IMR-90 (cell line): Measurements from ENCODE around the gene KCNH6. TPM values are rescaled to one million over a fixed set of nuclear protein-coding genes. Genes with fewer than 3 reads are reported as not detected.

ENCODE experiments used
- ATAC-seq: fragments of 200-7000 bp; cut with Tn5 transposase; 2 replicates; pipeline ENCODE4 v1.9.1; 2020; ENCODE audit warnings: low read depth, mild to moderate bottlenecking, moderate library complexity
- BruUV-seq: library from RNA; stranded (reverse); fragments of 400-500 nt; replicated peaks from 2 replicates; lab custom pipeline; 2021; lab: Mats Ljungman, UMichigan
- CTCF ChIA-PET: fragments of 300-600 bp; formaldehyde crosslinking; extraction: SDS; loops from one replicate; lab custom pipeline; 2021; ENCODE audit warnings: antibody characterized with exemption; lab: Yijun Ruan, JAX
- POLR2A ChIA-PET: fragments of 300-600 bp; sonication (Branson Sonifier 250); formaldehyde crosslinking; loops from one replicate; lab custom pipeline; 2022; ENCODE audit warnings: antibody characterized with exemption; ENCODE audit not compliant: unreplicated experiment; lab: Charles Lee
- DNase-seq: peaks from one replicate; pipeline ENCODE4 v3.0.0; 2013
- H2AFZ ChIP-seq: replicated peaks from 2 replicates; pipeline ENCODE3; 2013; ENCODE audit warnings: low read length, mild to moderate bottlenecking; ENCODE audit not compliant: poor library complexity
- H2AK5ac ChIP-seq: 2 replicates; pipeline ENCODE4 v1.6.1; 2013; ENCODE audit warnings: low read depth, low read length, inconsistent platforms
- H2AK9ac ChIP-seq: replicated peaks from 2 replicates; pipeline ENCODE3; 2013; ENCODE audit warnings: mild to moderate bottlenecking, low read depth, low read length, moderate library complexity; ENCODE audit not compliant: poor library complexity
- H2BK120ac ChIP-seq: 2 replicates; pipeline ENCODE4 v1.6.1; 2013; ENCODE audit warnings: low read depth, low read length, inconsistent platforms
- H2BK15ac ChIP-seq: 3 replicates; pipeline ENCODE4 v1.6.1; 2013; ENCODE audit warnings: low read depth, low read length, inconsistent platforms
- H2BK20ac ChIP-seq: 2 replicates; pipeline ENCODE4 v1.6.1; 2013; ENCODE audit warnings: low read depth, mild to moderate bottlenecking, inconsistent platforms, low read length, moderate library complexity
- H2BK5ac ChIP-seq: 2 replicates; pipeline ENCODE4 v1.6.1; 2013; ENCODE audit warnings: mild to moderate bottlenecking, low read depth, low read length, inconsistent platforms; ENCODE audit not compliant: poor library complexity, severe bottlenecking
- H3K14ac ChIP-seq: replicated peaks from 2 replicates; pipeline ENCODE4 v1.6.1; 2013; ENCODE audit warnings: low read depth, low read length, inconsistent platforms
- H3K18ac ChIP-seq: 2 replicates; pipeline ENCODE4 v1.6.1; 2013; ENCODE audit warnings: low read depth, low read length, control low read depth
- H3K23ac ChIP-seq: 2 replicates; pipeline ENCODE4 v1.6.1; 2013; ENCODE audit warnings: low read depth, low read length, inconsistent platforms
- H3K27ac ChIP-seq: 2 replicates; pipeline ENCODE4 v1.5.1; 2013; ENCODE audit warnings: mild to moderate bottlenecking, control low read depth, low read length; ENCODE audit not compliant: insufficient read depth
- H3K27me3 ChIP-seq: 2 replicates; pipeline ENCODE4 v1.6.1; 2013; ENCODE audit warnings: low read length; ENCODE audit not compliant: control insufficient read depth, insufficient read depth
- H3K36me3 ChIP-seq: 2 replicates; pipeline ENCODE4 v1.6.1; 2013; ENCODE audit warnings: low read length, mixed read lengths; ENCODE audit not compliant: control insufficient read depth, insufficient read depth
- H3K4ac ChIP-seq: 2 replicates; pipeline ENCODE4 v1.6.1; 2013; ENCODE audit warnings: low read depth, low read length, inconsistent platforms
- H3K4me1 ChIP-seq: 2 replicates; pipeline ENCODE4 v1.6.1; 2013; ENCODE audit warnings: low read length, mixed read lengths; ENCODE audit not compliant: control insufficient read depth, insufficient read depth
- H3K4me2 ChIP-seq: 2 replicates; pipeline ENCODE4 v1.6.1; 2013; ENCODE audit warnings: low read depth, mild to moderate bottlenecking, control low read depth, low read length, moderate library complexity
- H3K4me3 ChIP-seq: 2 replicates; pipeline ENCODE4 v1.5.1; 2013; ENCODE audit warnings: low read depth, mild to moderate bottlenecking, control low read depth, low read length, moderate library complexity; ENCODE audit not compliant: insufficient read depth
- H3K56ac ChIP-seq: 2 replicates; pipeline ENCODE4 v1.6.1; 2013; ENCODE audit warnings: low read length, inconsistent platforms; ENCODE audit not compliant: insufficient read depth; ENCODE audit errors: extremely low read depth
- H3K79me1 ChIP-seq, 2 experiments: 2 replicates each; pipeline ENCODE4 v1.6.1; 2013; ENCODE audit warnings: low read length in 2 of 2, inconsistent platforms in 1 of 2, low read depth in 1 of 2
- H3K9ac ChIP-seq: 2 replicates; pipeline ENCODE4 v1.6.1; 2013; ENCODE audit warnings: low read depth, low read length, control low read depth
- H3K9me1 ChIP-seq: 2 replicates; pipeline ENCODE4 v1.6.1; 2013; ENCODE audit warnings: low read length, inconsistent platforms; ENCODE audit not compliant: insufficient read depth
- H3K9me3 ChIP-seq: 2 replicates; pipeline ENCODE4 v1.6.1; 2013; ENCODE audit warnings: low read length; ENCODE audit not compliant: control insufficient read depth, insufficient read depth
- H4K20me1 ChIP-seq: 2 replicates; pipeline ENCODE4 v1.6.1; 2013; ENCODE audit warnings: low read length, inconsistent platforms; ENCODE audit not compliant: insufficient read depth
- H4K5ac ChIP-seq: 2 replicates; pipeline ENCODE4 v1.6.1; 2013; ENCODE audit warnings: mild to moderate bottlenecking, low read depth, low read length, control low read depth
- H4K8ac ChIP-seq, 2 experiments: 2 replicates each; pipeline ENCODE4 v1.6.1; 2013; ENCODE audit warnings: low read depth in 2 of 2, low read length in 2 of 2, control low read depth in 1 of 2, inconsistent platforms in 1 of 2
- H4K91ac ChIP-seq: 2 replicates; pipeline ENCODE4 v1.6.1; 2013; ENCODE audit warnings: low read depth, low read length, inconsistent platforms; ENCODE audit not compliant: insufficient read depth
- BHLHE40 ChIP-seq: fragments of 150-350 bp; IDR thresholded peaks from 2 replicates; pipeline ENCODE4 v1.6.1; 2016; ENCODE audit warnings: mild to moderate bottlenecking, low read depth, low read length
- CEBPB ChIP-seq: IDR thresholded peaks from 2 replicates; pipeline ENCODE4 v1.6.1; 2012; ENCODE audit warnings: low read depth, low read length, improper control_type of control experiment
- CHD1 ChIP-seq: IDR thresholded peaks from 2 replicates; pipeline ENCODE4 v1.6.1; 2012; ENCODE audit warnings: low read depth, low read length, improper control_type of control experiment
- MAFK ChIP-seq: IDR thresholded peaks from 2 replicates; pipeline ENCODE4 v1.6.1; 2012; ENCODE audit warnings: low read depth, low read length, improper control_type of control experiment
- MAZ ChIP-seq: IDR thresholded peaks from 2 replicates; pipeline ENCODE4 v1.6.1; 2012; ENCODE audit warnings: low read depth, mild to moderate bottlenecking, low read length, improper control_type of control experiment, moderate library complexity, borderline replicate concordance
- NFE2L2 ChIP-seq: fragments of 150-350 bp; IDR thresholded peaks from 2 replicates; pipeline ENCODE4 v1.6.1; 2016; ENCODE audit warnings: low read depth, mild to moderate bottlenecking, low read length
- POLR2A ChIP-seq: IDR thresholded peaks from 2 replicates; pipeline ENCODE4 v1.6.1; 2012; ENCODE audit warnings: mild to moderate bottlenecking, low read depth, low read length
- RAD21 ChIP-seq: IDR thresholded peaks from 2 replicates; pipeline ENCODE4 v1.6.1; 2012; ENCODE audit warnings: low read length, improper control_type of control experiment
- RCOR1 ChIP-seq: IDR thresholded peaks from 2 replicates; pipeline ENCODE4 v1.6.1; 2012; ENCODE audit warnings: mild to moderate bottlenecking, low read length, improper control_type of control experiment; ENCODE audit not compliant: insufficient replicate concordance
- RFX5 ChIP-seq: IDR thresholded peaks from 2 replicates; pipeline ENCODE4 v1.8.0; 2012; ENCODE audit warnings: low read depth, mild to moderate bottlenecking, low read length, moderate library complexity
- SMC3 ChIP-seq: fragments of 150-350 bp; IDR thresholded peaks from 2 replicates; pipeline ENCODE4 v1.6.1; 2016; ENCODE audit warnings: low read depth, mild to moderate bottlenecking, antibody characterized with exemption, low read length, moderate library complexity
- USF2 ChIP-seq: fragments of 150-350 bp; IDR thresholded peaks from 2 replicates; pipeline ENCODE4 v1.6.1; 2017; ENCODE audit warnings: mild to moderate bottlenecking, antibody characterized with exemption, low read length, low read depth
- WGBS, 2 experiments: methylation state at CpG; one replicate each; pipeline versions ENCODE4 v1.1.5 to v1.1.7; 2013; ENCODE audit warnings: missing lambda C conversion rate in 2 of 2; ENCODE audit not compliant: insufficient read length in 1 of 2; ENCODE audit errors: extremely low coverage in 2 of 2; 5-methylcytosine and 5-hydroxymethylcytosine counted together
- dilution Hi-C: fragments of 300-500 bp; cut with HindIII; formaldehyde crosslinking; loops from one replicate; pipeline ENCODE4 v1.14.3; 2018; ENCODE audit warnings: low sequenced_read_pairs; ENCODE audit not compliant: unreplicated experiment
- in situ Hi-C: fragments of 300-500 bp; cut with MboI; formaldehyde crosslinking; loops from 3 replicates; pipeline ENCODE4 v1.14.3; 2019; ENCODE audit warnings: low sequenced_read_pairs, inconsistent platforms, mixed read lengths
- intact Hi-C: fragments of 100-400 bp; cut with micrococcal nuclease; formaldehyde crosslinking; loops from 2 replicates; pipeline ENCODE4 v1.10.0; 2022
- polyA plus RNA-seq, 3 experiments: library from polyadenylated mRNA; depleted of rRNA; stranded (reverse); fragments of >200 nt; gene quantifications; 2 replicates each; pipeline ENCODE4 v1.2.3, GENCODE V29; 2012; ENCODE audit warnings: low replicate concordance in 1 of 3
- total RNA-seq: library from RNA; depleted of rRNA; stranded (reverse); fragments of >200 nt; gene quantifications from 2 replicates; pipeline ENCODE4 v1.2.3, GENCODE V29; 2012
- TF ChIP-seq, protein P1 (sequence below): fragments of 150-350 bp; IDR thresholded peaks from 2 replicates; pipeline ENCODE4 v1.6.1; 2016; ENCODE audit warnings: low read depth, mild to moderate bottlenecking, low read length, moderate library complexity, borderline replicate concordance
- TF ChIP-seq, protein P2 (sequence below): conservative IDR thresholded peaks from 2 replicates; pipeline ENCODE4 v1.5.1; 2012; ENCODE audit warnings: mild to moderate bottlenecking, low read depth, low read length, improper control_type of control experiment

The KCNH6 gene
- total and polyA plus RNA-seq, 2 of the 4 experiments (the other 2 are of a cell fraction), result 0.17 to 0.18 TPM

- H3K4me1 ChIP-seq, result peaks cover 2% of the 10 kb centered on the region; the same call in 1 of the 2 replicates
- H3K56ac ChIP-seq, result no peak overlapping the region
- WGBS, 2 experiments, result 82% methylated on average over 4 of the region's 16 CpGs; no CpG with 5 or more reads in 1 of the 2 experiments
- H2BK5ac ChIP-seq, result no peak overlapping the region
- peaks cover 2% of the 10 kb centered on the region; the same call in 1 of the 2 replicates for H3K27me3 ChIP-seq
- no peak overlapping the region for H2AK5ac ChIP-seq
- H4K8ac ChIP-seq, result no peak overlapping the region
- no peaks in the 10 kb centered on the region for H3K36me3 ChIP-seq
- no peaks in the 10 kb centered on the region for H4K20me1 ChIP-seq
- H3K79me1 ChIP-seq, result no peaks in the 10 kb centered on the region
- no peak overlapping the region for H2AK9ac ChIP-seq
- no peak overlapping the region for H3K4ac ChIP-seq
- no peak overlapping the region for H4K91ac ChIP-seq
- no TSS peak for BruUV-seq
- dilution Hi-C loops, result no loop called here
- intact Hi-C loops, result no loop called here
- in situ Hi-C loops, result no loop called here
- DNase-seq (no peak), ATAC-seq (no peak)
- peak overlapping the region; percentile 63 for H2AFZ ChIP-seq
- no peaks in the 10 kb centered on the region; the same call in 1 of the 2 replicates for H3K9me1 ChIP-seq
- no peak overlapping the region for H3K4me2 ChIP-seq
- no peak overlapping the region for H3K14ac ChIP-seq
- H3K9ac ChIP-seq, result no peak overlapping the region
- H4K5ac ChIP-seq, result no peak overlapping the region
- no peak overlapping the region for H2BK15ac ChIP-seq
- H3K23ac ChIP-seq, result no peak overlapping the region
- H3K4me3 ChIP-seq, result no peak overlapping the region
- POLR2A ChIA-PET, result no interaction called here
- no peak overlapping the region for H3K18ac ChIP-seq
- CTCF ChIA-PET, result interaction anchor here (1.4 kb wide), 1 partner anchor 128 kb away, joined by 4 read pairs; no protein-coding TSS in a partner anchor
- H3K9me3 ChIP-seq, result no peaks in the 10 kb centered on the region
- H2BK20ac ChIP-seq, result no peak overlapping the region
- H3K27ac ChIP-seq, result no peak overlapping the region
- no peak overlapping the region for H2BK120ac ChIP-seq
- TF ChIP-seq POLR2A (no peak), MAFK (no peak), RAD21 (no peak), NFE2L2 (no peak), USF2 (no peak), RFX5 (no peak), RCOR1 (no peak), BHLHE40 (no peak), SMC3 (no peak), CHD1 (no peak), CEBPB (no peak), MAZ (no peak)
- TF ChIP-seq, protein P1, sequence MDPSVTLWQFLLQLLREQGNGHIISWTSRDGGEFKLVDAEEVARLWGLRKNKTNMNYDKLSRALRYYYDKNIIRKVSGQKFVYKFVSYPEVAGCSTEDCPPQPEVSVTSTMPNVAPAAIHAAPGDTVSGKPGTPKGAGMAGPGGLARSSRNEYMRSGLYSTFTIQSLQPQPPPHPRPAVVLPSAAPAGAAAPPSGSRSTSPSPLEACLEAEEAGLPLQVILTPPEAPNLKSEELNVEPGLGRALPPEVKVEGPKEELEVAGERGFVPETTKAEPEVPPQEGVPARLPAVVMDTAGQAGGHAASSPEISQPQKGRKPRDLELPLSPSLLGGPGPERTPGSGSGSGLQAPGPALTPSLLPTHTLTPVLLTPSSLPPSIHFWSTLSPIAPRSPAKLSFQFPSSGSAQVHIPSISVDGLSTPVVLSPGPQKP, result no peak
- TF ChIP-seq, protein P2, sequence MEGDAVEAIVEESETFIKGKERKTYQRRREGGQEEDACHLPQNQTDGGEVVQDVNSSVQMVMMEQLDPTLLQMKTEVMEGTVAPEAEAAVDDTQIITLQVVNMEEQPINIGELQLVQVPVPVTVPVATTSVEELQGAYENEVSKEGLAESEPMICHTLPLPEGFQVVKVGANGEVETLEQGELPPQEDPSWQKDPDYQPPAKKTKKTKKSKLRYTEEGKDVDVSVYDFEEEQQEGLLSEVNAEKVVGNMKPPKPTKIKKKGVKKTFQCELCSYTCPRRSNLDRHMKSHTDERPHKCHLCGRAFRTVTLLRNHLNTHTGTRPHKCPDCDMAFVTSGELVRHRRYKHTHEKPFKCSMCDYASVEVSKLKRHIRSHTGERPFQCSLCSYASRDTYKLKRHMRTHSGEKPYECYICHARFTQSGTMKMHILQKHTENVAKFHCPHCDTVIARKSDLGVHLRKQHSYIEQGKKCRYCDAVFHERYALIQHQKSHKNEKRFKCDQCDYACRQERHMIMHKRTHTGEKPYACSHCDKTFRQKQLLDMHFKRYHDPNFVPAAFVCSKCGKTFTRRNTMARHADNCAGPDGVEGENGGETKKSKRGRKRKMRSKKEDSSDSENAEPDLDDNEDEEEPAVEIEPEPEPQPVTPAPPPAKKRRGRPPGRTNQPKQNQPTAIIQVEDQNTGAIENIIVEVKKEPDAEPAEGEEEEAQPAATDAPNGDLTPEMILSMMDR, result no peak
Observed at GRCh38 chr17:63483655-63484575, 39.2 kb upstream of the KCNH6 start.
